HepG2 (cell line): ENCODE measurements around the gene CROCC.

Experiments used
- EZH2 ChIP-seq: conservative IDR thresholded peaks from 2 replicates; pipeline ENCODE4 v1.6.1; 2012; ENCODE audit warnings: mild to moderate bottlenecking, low read depth, low read length, moderate library complexity
- GZF1 ChIP-seq: sonication (generic); formaldehyde crosslinking; IDR thresholded peaks from 2 replicates; pipeline ENCODE4 v1.5.1; 2020; ENCODE audit warnings: mild to moderate bottlenecking, missing genetic modification reagents
- MAZ ChIP-seq, 2 experiments: sonication (generic) in 1 of 2; formaldehyde crosslinking in 1 of 2; IDR thresholded peaks; 2 replicates each; pipeline versions ENCODE4 v1.5.0 to v1.6.1; 2012 to 2020; ENCODE audit warnings: low read depth in 2 of 2, mild to moderate bottlenecking in 2 of 2, borderline replicate concordance in 1 of 2, improper control_type of control experiment in 1 of 2, low read length in 1 of 2, missing genetic modification reagents in 1 of 2, moderate library complexity in 1 of 2
- PHF8 ChIP-seq: sonication (generic); formaldehyde crosslinking; IDR thresholded peaks from 2 replicates; pipeline ENCODE4 v1.5.0; 2020; ENCODE audit warnings: missing genetic modification reagents
- TAF1 ChIP-seq: sonication (generic); formaldehyde crosslinking; IDR thresholded peaks from 2 replicates; pipeline ENCODE4 v1.4.0; 2020; ENCODE audit warnings: missing genetic modification reagents
- THAP8 ChIP-seq: sonication (generic); formaldehyde crosslinking; IDR thresholded peaks from 2 replicates; pipeline ENCODE4 v1.5.1; 2020; ENCODE audit warnings: missing genetic modification reagents, mild to moderate bottlenecking, borderline replicate concordance

- TF ChIP-seq THAP8 (CRISPR knock-in tag) = no peak
- no peak for TF ChIP-seq EZH2
- no peak for TF ChIP-seq MAZ (IDR thresholded peaks at IDR 0.05; ENCODE audit: borderline replicate concordance, low read depth, low read length)
- no peak for TF ChIP-seq MAZ (CRISPR knock-in tag; IDR thresholded peaks at IDR 0.05; ENCODE audit: low read depth)
- no peak for TF ChIP-seq PHF8 (CRISPR knock-in tag)
- TF ChIP-seq TAF1 (CRISPR knock-in tag) = no peak
- no peak for TF ChIP-seq GZF1 (CRISPR knock-in tag)
These were observed 65.2 kb downstream of the CROCC start for GRCh38 chr1:16986962-16987361.
